Brain microvascular endothelial cell (primary cell): ENCODE results near the gene VILL.

Experiments
- DNase-seq: peaks from one replicate; pipeline ENCODE4 v3.0.0-alpha.2; 2020
- H3K27ac ChIP-seq: fragments of 250-450 bp; sonication (Bioruptor Pico); 2 replicates; pipeline ENCODE4 v1.5.1; 2020; ENCODE audit warnings: mild to moderate bottlenecking, moderate library complexity
- H3K27me3 ChIP-seq: fragments of 250-450 bp; sonication (Bioruptor Pico); replicated peaks from 2 replicates; pipeline ENCODE4 v1.5.1; 2020; ENCODE audit warnings: mild to moderate bottlenecking
- H3K36me3 ChIP-seq: fragments of 250-450 bp; sonication (Bioruptor Pico); replicated peaks from 2 replicates; pipeline ENCODE4 v1.5.1; 2020; ENCODE audit warnings: mild to moderate bottlenecking
- H3K4me3 ChIP-seq: 2 replicates; pipeline ENCODE4 v1.5.1; 2011; ENCODE audit warnings: low read depth, mild to moderate bottlenecking, control low read depth, low read length, moderate library complexity
- in situ Hi-C: cut with HindIII; loops from 2 replicates; pipeline ENCODE4 v1.10.0; 2017; ENCODE audit warnings: low sequenced_read_pairs, low pct_ligation_motif_present
- TF ChIP-seq, protein P1 (sequence below): IDR thresholded peaks from 2 replicates; pipeline ENCODE4 v1.5.1; 2011; ENCODE audit warnings: low read depth, mild to moderate bottlenecking, moderate library complexity, low read length, control low read depth, inconsistent platforms; ENCODE audit errors: missing control alignments

The VILL gene

DNA sequence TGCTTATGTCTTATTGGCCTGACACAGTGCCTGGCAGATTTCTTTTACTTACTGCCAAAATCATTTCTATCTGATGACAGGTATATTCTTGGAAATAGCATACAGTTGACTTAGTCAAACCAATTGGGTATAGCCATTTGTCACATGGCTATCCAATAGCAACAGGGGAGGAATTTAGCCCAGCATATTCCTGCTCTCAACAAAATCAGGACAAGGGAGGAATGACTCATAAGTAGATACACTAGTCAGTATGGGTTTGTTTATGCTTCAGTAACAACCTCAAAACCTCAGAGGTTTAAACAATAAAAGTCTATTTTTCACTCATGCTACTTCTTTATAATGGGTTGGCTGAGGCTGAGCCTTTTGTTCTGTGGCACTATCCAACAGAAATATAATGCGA, 38.0 kb upstream of the VILL start:
- DNase-seq = no peak
- TF ChIP-seq, protein P1, sequence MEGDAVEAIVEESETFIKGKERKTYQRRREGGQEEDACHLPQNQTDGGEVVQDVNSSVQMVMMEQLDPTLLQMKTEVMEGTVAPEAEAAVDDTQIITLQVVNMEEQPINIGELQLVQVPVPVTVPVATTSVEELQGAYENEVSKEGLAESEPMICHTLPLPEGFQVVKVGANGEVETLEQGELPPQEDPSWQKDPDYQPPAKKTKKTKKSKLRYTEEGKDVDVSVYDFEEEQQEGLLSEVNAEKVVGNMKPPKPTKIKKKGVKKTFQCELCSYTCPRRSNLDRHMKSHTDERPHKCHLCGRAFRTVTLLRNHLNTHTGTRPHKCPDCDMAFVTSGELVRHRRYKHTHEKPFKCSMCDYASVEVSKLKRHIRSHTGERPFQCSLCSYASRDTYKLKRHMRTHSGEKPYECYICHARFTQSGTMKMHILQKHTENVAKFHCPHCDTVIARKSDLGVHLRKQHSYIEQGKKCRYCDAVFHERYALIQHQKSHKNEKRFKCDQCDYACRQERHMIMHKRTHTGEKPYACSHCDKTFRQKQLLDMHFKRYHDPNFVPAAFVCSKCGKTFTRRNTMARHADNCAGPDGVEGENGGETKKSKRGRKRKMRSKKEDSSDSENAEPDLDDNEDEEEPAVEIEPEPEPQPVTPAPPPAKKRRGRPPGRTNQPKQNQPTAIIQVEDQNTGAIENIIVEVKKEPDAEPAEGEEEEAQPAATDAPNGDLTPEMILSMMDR = no peak
- no peak overlapping the region for H3K4me3 ChIP-seq
- H3K27ac ChIP-seq = no peak overlapping the region
- H3K27me3 ChIP-seq = no peaks in the 10 kb centered on the region
- no peaks in the 10 kb centered on the region for H3K36me3 ChIP-seq
- in situ Hi-C loops = no loop called here

DNA sequence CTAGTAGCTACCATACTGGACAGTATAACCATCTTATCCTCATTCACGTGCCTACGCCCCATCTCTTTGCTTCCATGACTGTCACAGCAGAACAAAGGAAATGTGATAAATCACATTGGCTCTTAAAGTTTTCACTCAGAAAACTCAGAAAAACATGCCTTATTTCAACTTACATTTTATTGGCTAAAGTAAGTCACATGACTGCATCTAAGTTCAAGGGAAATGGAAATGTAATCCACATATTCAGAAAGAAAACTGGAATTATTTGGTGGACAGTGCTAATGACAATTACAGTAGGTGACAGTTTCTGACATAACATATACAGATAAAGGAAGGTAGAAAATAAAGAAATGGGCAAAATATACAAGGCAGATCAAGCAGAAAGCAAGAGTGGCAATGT, 37.4 kb upstream of the VILL start:
- in situ Hi-C loops = no loop called here
- no peak overlapping the region for H3K4me3 ChIP-seq
- no peaks in the 10 kb centered on the region for H3K27me3 ChIP-seq
- DNase-seq = no peak
- H3K36me3 ChIP-seq = no peaks in the 10 kb centered on the region
- no peak overlapping the region for H3K27ac ChIP-seq
- TF ChIP-seq, protein P1 = no peak

DNA sequence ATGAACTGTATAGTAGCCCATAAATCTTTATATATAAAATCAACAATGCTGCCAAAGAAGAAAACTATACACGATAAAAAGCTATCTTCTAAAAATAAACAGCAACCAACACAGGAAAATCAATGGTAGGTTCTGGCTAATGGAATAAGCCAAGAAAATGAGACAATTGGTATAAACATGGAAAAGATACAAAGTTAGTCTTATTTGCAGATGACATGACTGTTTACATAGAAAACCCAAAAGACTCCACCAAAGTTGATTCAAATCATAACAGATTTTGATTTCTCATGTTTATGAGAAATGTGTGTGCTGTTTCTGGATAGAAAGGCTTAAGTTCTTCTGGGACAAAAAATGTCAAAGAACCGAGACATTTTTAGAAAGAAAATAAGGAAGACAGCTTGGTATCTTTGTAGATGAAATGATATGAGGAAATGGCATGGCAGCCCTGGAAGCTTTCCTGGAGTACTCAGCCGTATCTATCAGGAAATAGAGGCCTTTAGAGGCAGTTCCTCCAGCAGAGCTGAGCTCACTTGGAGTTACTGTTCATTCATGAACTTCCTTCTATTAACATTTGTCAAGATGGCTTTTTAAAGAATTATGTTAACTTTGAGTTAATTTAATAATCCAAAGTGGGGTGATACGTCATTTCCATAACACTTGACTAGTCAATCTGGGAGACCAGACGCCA, 36.7 kb upstream of the VILL start:
- no peak for DNase-seq
- in situ Hi-C loops = no loop called here

DNA sequence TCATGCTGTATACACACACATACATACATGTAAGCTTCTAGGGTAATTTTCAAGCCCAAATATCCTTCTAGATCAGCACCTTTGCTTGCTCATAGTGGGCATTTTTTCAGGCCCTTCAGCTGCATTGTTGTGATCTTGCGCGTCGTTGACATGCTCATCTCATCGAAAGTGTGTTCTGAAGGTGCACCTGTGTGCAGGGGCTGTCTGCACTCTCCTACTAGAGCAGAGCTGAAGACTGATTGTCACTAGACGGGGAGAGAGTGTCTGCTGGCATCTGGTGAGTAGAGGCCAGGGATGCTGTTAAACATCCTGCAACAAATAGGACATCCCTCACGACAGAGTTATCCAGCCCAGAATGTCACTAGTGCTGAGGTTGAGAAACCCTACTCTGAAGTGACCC, 35.7 kb upstream of the VILL start:
- in situ Hi-C loops = no loop called here

More for the DNA sequence above, 36.7 kb upstream of the VILL start:
- Histone ChIP-seq H3K27me3 (no peaks in the 10 kb centered on the region), H3K36me3 (no peaks in the 10 kb centered on the region), H3K27ac (no peak overlapping the region), H3K4me3 (no peak overlapping the region)
- TF ChIP-seq, protein P1 = no peak

DNA sequence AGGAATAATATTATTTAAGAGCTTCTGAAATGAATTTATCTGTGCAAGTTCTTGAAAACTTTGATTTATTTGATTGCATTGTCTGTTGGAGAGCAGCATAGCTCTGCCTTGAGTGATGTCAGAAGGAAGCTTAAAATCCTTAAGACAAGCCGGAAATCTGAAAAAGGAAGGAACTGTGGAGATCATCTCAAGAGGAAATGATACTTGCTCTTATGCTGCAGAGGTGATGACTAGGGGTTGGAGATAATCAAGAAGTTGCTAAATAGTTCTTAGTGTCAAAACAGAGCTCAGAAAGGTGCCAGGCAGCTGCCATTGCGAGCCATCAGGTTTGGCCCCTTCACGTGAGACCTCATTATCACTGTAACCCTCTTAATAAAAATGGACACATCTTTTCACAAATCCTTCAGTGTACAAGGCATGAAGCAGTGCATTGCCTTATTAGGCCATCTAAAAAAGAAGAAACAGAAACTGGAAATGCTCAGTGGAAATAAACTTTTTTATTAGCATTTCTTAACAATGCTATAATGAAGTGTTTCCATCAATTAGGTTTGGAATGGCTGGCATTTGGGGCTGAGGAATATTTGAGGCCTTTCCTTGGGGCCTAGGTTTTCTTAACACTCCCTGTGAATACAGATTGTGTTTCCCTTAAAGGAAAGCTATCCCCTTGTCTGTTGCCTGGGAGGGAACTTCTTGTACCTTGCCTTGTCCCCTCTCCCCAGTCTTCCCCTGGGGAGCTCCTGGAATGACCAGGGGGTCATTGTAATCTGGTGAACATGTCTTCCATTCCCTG, 34.5 kb upstream of the VILL start:
- in situ Hi-C loops = no loop called here
- TF ChIP-seq, protein P1 = no peak
- no peak overlapping the region for H3K4me3 ChIP-seq
- no peaks in the 10 kb centered on the region for H3K27me3 ChIP-seq
- no peaks in the 10 kb centered on the region for H3K36me3 ChIP-seq
- H3K27ac ChIP-seq = no peak overlapping the region
- DNase-seq = no peak

More for the DNA sequence above, 35.7 kb upstream of the VILL start:
- Histone ChIP-seq H3K36me3 (no peaks in the 10 kb centered on the region), H3K27me3 (no peaks in the 10 kb centered on the region), H3K4me3 (no peak overlapping the region), H3K27ac (no peak overlapping the region)
- TF ChIP-seq, protein P1 = no peak
- no peak for DNase-seq
